HL-60 (cell line): ENCODE results near the gene MAPKAPK2.

Experiments used
- DNase-seq, 2 experiments: peaks; one replicate each; pipeline ENCODE4 v3.0.0-alpha.2; 2010 to 2020; ENCODE audit warnings: low read depth in 1 of 2, low spot score in 1 of 2
- H3K27ac ChIP-seq: fragments of 250-450 bp; sonication (Bioruptor Pico); replicated peaks from 2 replicates; pipeline ENCODE4 v1.5.1; 2020; ENCODE audit warnings: mild to moderate bottlenecking, moderate library complexity
- H3K27me3 ChIP-seq: fragments of 250-450 bp; sonication (Bioruptor Pico); 2 replicates; pipeline ENCODE4 v1.5.1; 2021; ENCODE audit warnings: mild to moderate bottlenecking, moderate library complexity; ENCODE audit not compliant: insufficient read depth, poor library complexity, severe bottlenecking
- H3K4me3 ChIP-seq: replicated peaks from 2 replicates; pipeline ENCODE4 v1.5.1; 2011; ENCODE audit warnings: mild to moderate bottlenecking, control low read depth, low read length; ENCODE audit not compliant: insufficient read depth
- CTCF ChIP-seq: IDR thresholded peaks from one replicate; pipeline ENCODE4 v1.5.1; 2011; ENCODE audit warnings: low read length, control low read depth, inconsistent platforms; ENCODE audit not compliant: insufficient read depth
- GABPA ChIP-seq: IDR thresholded peaks from 2 replicates; pipeline ENCODE4 v1.6.1; 2012; ENCODE audit warnings: low read depth
- POLR2AphosphoS5 ChIP-seq: IDR thresholded peaks from 2 replicates; pipeline ENCODE4 v1.6.1; 2012; ENCODE audit warnings: low read depth
- SPI1 ChIP-seq: IDR thresholded peaks from 2 replicates; pipeline ENCODE4 v1.6.1; 2012; ENCODE audit warnings: low read depth, mild to moderate bottlenecking, borderline replicate concordance
- TF ChIP-seq, protein P1 (sequence below): IDR thresholded peaks from 2 replicates; pipeline ENCODE4 v1.6.1; 2012; ENCODE audit warnings: low read depth; ENCODE audit not compliant: insufficient replicate concordance

The MAPKAPK2 gene

GRCh38 chr1:206766251-206766856 is 81.6 kb downstream of the MAPKAPK2 start:
- H3K4me3 ChIP-seq = no peak overlapping the region
- peak in 1 of 2 experiments; percentile 64 for DNase-seq
- peak; percentile 49; the same call in 1 of the 2 replicates for TF ChIP-seq SPI1
- no peak for TF ChIP-seq CTCF
- TF ChIP-seq, protein P1, sequence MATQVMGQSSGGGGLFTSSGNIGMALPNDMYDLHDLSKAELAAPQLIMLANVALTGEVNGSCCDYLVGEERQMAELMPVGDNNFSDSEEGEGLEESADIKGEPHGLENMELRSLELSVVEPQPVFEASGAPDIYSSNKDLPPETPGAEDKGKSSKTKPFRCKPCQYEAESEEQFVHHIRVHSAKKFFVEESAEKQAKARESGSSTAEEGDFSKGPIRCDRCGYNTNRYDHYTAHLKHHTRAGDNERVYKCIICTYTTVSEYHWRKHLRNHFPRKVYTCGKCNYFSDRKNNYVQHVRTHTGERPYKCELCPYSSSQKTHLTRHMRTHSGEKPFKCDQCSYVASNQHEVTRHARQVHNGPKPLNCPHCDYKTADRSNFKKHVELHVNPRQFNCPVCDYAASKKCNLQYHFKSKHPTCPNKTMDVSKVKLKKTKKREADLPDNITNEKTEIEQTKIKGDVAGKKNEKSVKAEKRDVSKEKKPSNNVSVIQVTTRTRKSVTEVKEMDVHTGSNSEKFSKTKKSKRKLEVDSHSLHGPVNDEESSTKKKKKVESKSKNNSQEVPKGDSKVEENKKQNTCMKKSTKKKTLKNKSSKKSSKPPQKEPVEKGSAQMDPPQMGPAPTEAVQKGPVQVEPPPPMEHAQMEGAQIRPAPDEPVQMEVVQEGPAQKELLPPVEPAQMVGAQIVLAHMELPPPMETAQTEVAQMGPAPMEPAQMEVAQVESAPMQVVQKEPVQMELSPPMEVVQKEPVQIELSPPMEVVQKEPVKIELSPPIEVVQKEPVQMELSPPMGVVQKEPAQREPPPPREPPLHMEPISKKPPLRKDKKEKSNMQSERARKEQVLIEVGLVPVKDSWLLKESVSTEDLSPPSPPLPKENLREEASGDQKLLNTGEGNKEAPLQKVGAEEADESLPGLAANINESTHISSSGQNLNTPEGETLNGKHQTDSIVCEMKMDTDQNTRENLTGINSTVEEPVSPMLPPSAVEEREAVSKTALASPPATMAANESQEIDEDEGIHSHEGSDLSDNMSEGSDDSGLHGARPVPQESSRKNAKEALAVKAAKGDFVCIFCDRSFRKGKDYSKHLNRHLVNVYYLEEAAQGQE = no peak
- no peak for TF ChIP-seq POLR2AphosphoS5
- no peak for TF ChIP-seq GABPA
- no peak overlapping the region for H3K27ac ChIP-seq
- no peaks in the 10 kb centered on the region for H3K27me3 ChIP-seq

DNA sequence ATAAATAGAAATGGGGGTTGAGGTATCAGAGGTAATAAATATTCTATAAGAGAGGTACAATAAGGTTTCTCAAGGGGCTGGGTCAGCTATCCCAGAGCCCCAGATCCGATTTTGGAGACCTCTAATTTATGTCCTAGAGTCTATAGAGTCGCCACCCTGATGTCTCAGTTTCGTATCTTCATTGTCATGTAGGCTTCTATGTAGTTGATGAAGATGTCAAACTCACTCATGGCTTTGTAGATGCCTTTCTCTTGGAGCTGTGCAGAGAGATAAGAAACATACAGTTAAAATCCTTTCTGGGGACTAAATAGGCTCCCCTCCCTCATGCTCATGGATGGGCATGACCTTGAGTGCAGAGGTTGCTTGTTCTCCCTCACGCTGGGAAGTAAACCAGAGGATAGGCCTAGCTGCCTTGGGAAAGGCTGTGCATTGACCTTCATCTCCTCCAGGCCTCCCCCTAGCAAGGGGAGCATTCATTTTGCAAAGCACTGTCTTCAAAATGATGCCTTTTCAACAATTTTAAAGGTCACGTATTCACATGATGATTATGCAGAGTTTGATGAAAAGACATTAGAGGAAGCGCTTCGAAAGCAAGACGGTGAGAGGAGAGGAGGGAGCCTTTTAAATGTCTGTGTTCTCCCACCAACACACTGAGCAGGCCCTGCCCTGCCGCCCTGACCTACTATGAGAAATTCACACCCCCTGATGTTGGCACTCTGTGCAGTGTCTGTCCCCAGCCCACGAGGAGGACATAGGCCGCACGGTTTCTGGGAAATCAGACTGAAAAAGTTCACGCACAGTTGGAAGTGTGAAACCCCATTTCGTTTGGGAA is 84.0 kb downstream of the MAPKAPK2 start:
- H3K4me3 ChIP-seq = no peak overlapping the region
- H3K27me3 ChIP-seq = no peaks in the 10 kb centered on the region
- DNase-seq = no peak
- TF ChIP-seq, protein P1 = no peak
- TF ChIP-seq SPI1 (no peak), CTCF (no peak), POLR2AphosphoS5 (no peak), GABPA (no peak)
- no peak overlapping the region for H3K27ac ChIP-seq

GRCh38 chr1:206769304-206769731 is 84.6 kb downstream of the MAPKAPK2 start:
- DNase-seq = no peak
- TF ChIP-seq SPI1 (no peak), POLR2AphosphoS5 (no peak), CTCF (no peak), GABPA (no peak)
- TF ChIP-seq, protein P1 = no peak

More at GRCh38 chr1:206769304-206769731, 84.6 kb downstream of the MAPKAPK2 start:
- Histone ChIP-seq H3K27me3 (no peaks in the 10 kb centered on the region), H3K27ac (no peak overlapping the region), H3K4me3 (no peak overlapping the region)
